WTC11 (cell line): ENCODE measurements around the gene IL16. TPM values are rescaled to one million over a fixed set of nuclear protein-coding genes. Genes with fewer than 3 reads are reported as not detected.

ENCODE experiments used
- ATAC-seq: fragments of 200-7000 bp; cut with Tn5 transposase; 2 replicates; pipeline ENCODE4 v1.10.0; 2021; ENCODE audit warnings: mild to moderate bottlenecking, moderate library complexity
- CTCF ChIA-PET: fragments of 300-600 bp; sonication (Branson Sonifier 250); formaldehyde crosslinking; loops from one replicate; lab custom pipeline; 2021; ENCODE audit warnings: antibody characterized with exemption; lab: Charles Lee
- POLR2A ChIA-PET: fragments of 350-600 bp; sonication (Branson Sonifier 250); formaldehyde crosslinking; loops from one replicate; lab custom pipeline; 2021; ENCODE audit warnings: antibody characterized with exemption; lab: Charles Lee
- DNase-seq: peaks from one replicate; pipeline ENCODE4 v3.0.0; 2021; ENCODE audit warnings: low spot score
- H3K27ac Mint-ChIP-seq: 2 replicates; pipeline ENCODE4 v1.8.0; 2021; ENCODE audit warnings: mixed read lengths
- H3K27me3 Mint-ChIP-seq: 2 replicates; pipeline ENCODE4 v1.8.0; 2021; ENCODE audit warnings: low read depth, mild to moderate bottlenecking, moderate library complexity, mixed read lengths
- H3K36me3 Mint-ChIP-seq: 2 replicates; pipeline ENCODE4 v1.8.0; 2021; ENCODE audit warnings: mixed read lengths
- H3K4me1 Mint-ChIP-seq: 2 replicates; pipeline ENCODE4 v1.8.0; 2022; ENCODE audit warnings: mixed read lengths
- H3K4me3 Mint-ChIP-seq: 2 replicates; pipeline ENCODE4 v1.8.0; 2021; ENCODE audit warnings: mild to moderate bottlenecking, moderate library complexity, mixed read lengths
- H3K9me3 Mint-ChIP-seq: 2 replicates; pipeline ENCODE4 v1.8.0; 2021; ENCODE audit warnings: mixed read lengths
- ARID4B ChIP-seq: sonication (generic); formaldehyde crosslinking; IDR thresholded peaks from 2 replicates; pipeline ENCODE4 v1.8.0; 2023; ENCODE audit warnings: missing genetic modification reagents, mild to moderate bottlenecking, borderline replicate concordance
- ATF6 ChIP-seq: sonication (generic); formaldehyde crosslinking; IDR thresholded peaks from 2 replicates; pipeline ENCODE4 v1.8.1; 2023; ENCODE audit warnings: mild to moderate bottlenecking, missing genetic modification reagents
- CREM ChIP-seq: sonication (generic); formaldehyde crosslinking; IDR thresholded peaks from 2 replicates; pipeline ENCODE4 v1.8.1; 2022; ENCODE audit warnings: mild to moderate bottlenecking, missing genetic modification reagents, moderate library complexity
- E2F1 ChIP-seq: sonication (generic); formaldehyde crosslinking; IDR thresholded peaks from 2 replicates; pipeline ENCODE4 v1.8.0; 2022; ENCODE audit warnings: mild to moderate bottlenecking, missing genetic modification reagents
- ESRRA ChIP-seq: sonication (generic); formaldehyde crosslinking; IDR thresholded peaks from 2 replicates; pipeline ENCODE4 v1.8.1; 2022; ENCODE audit warnings: mild to moderate bottlenecking, missing genetic modification reagents, borderline replicate concordance
- FOXK1 ChIP-seq: sonication (generic); formaldehyde crosslinking; IDR thresholded peaks from 2 replicates; pipeline ENCODE4 v1.8.0; 2022; ENCODE audit warnings: mild to moderate bottlenecking, moderate library complexity, missing genetic modification reagents
- HMGA2 ChIP-seq: fragments of 250-450 bp; sonication (Bioruptor Pico); IDR thresholded peaks from 2 replicates; pipeline ENCODE4 v1.4.0; 2021; ENCODE audit warnings: mild to moderate bottlenecking, moderate library complexity
- HMGXB4 ChIP-seq: sonication (generic); formaldehyde crosslinking; IDR thresholded peaks from 2 replicates; pipeline ENCODE4 v1.8.1; 2023; ENCODE audit warnings: mild to moderate bottlenecking, moderate library complexity, missing genetic modification reagents
- NFE2L1 ChIP-seq: sonication (generic); formaldehyde crosslinking; IDR thresholded peaks from 2 replicates; pipeline ENCODE4 v1.8.1; 2023; ENCODE audit warnings: missing genetic modification reagents
- NR1H2 ChIP-seq: sonication (generic); formaldehyde crosslinking; IDR thresholded peaks from 2 replicates; pipeline ENCODE4 v1.9.0; 2021; ENCODE audit warnings: mild to moderate bottlenecking, moderate library complexity, missing genetic modification reagents
- NR2C2 ChIP-seq: sonication (generic); formaldehyde crosslinking; IDR thresholded peaks from 2 replicates; pipeline ENCODE4 v1.8.0; 2022; ENCODE audit warnings: mild to moderate bottlenecking, missing genetic modification reagents
- PREB ChIP-seq: sonication (generic); formaldehyde crosslinking; IDR thresholded peaks from 2 replicates; pipeline ENCODE4 v1.8.1; 2022; ENCODE audit warnings: mild to moderate bottlenecking, missing genetic modification reagents, moderate library complexity, borderline replicate concordance
- SP1 ChIP-seq: sonication (generic); formaldehyde crosslinking; conservative IDR thresholded peaks from 2 replicates; pipeline ENCODE4 v1.8.1; 2022; ENCODE audit warnings: missing genetic modification reagents
- STAT6 ChIP-seq: sonication (generic); formaldehyde crosslinking; conservative IDR thresholded peaks from 2 replicates; pipeline ENCODE4 v1.8.1; 2023; ENCODE audit warnings: mild to moderate bottlenecking, low read depth, missing genetic modification reagents, moderate library complexity
- USF1 ChIP-seq: sonication (generic); formaldehyde crosslinking; IDR thresholded peaks from 2 replicates; pipeline ENCODE4 v1.8.0; 2022; ENCODE audit warnings: mild to moderate bottlenecking, missing genetic modification reagents
- ZNF138 ChIP-seq: sonication (generic); formaldehyde crosslinking; conservative IDR thresholded peaks from 2 replicates; pipeline ENCODE4 v1.8.1; 2022; ENCODE audit warnings: mild to moderate bottlenecking, moderate library complexity, missing genetic modification reagents
- ZNF281 ChIP-seq: sonication (generic); formaldehyde crosslinking; IDR thresholded peaks from 2 replicates; pipeline ENCODE4 v1.8.0; 2023; ENCODE audit warnings: mild to moderate bottlenecking, missing genetic modification reagents
- total RNA-seq: library from RNA; stranded (reverse); gene quantifications from 3 replicates; pipeline ENCODE4 v1.2.3, GENCODE V29; 2021

IL16 gene
- total RNA-seq, 1 experiment from 2014 or later, result 0.61 TPM

- TF ChIP-seq ZNF281 (CRISPR knock-in tag) (no peak), E2F1 (CRISPR knock-in tag) (no peak), NFE2L1 (CRISPR knock-in tag) (no peak), NR2C2 (CRISPR knock-in tag) (no peak), PREB (CRISPR knock-in tag) (no peak), ZNF138 (CRISPR knock-in tag) (no peak), ATF6 (no peak), SP1 (CRISPR knock-in tag) (no peak), ESRRA (CRISPR knock-in tag) (no peak), FOXK1 (CRISPR knock-in tag) (no peak), NR1H2 (no peak), STAT6 (CRISPR knock-in tag) (no peak), CREM (CRISPR knock-in tag) (no peak)
Observed at GRCh38 chr15:81264072-81264857, 67.6 kb downstream of the IL16 start (continued).

GRCh38 chr15:81265256-81265943, 68.7 kb downstream of the IL16 start:
- ChIA-PET CTCF (interaction anchor here (0.7 to 4.9 kb wide), 110 partner anchors 8 to 919 kb away, joined by 3 to 238 read pairs (median 6); partner anchors contain the start of genes ABHD17C, CEMIP, IL16 and STARD5), POLR2A (no interaction called here)
- DNase-seq (no peak), ATAC-seq (no peak)
- Mint-ChIP-seq H3K4me3 (no peak overlapping the region), H3K27me3 (no peaks in the 10 kb centered on the region), H3K27ac (no peak overlapping the region), H3K9me3 (no peaks in the 10 kb centered on the region), H3K36me3 (no peaks in the 10 kb centered on the region), H3K4me1 (peaks cover 13% of the 10 kb centered on the region)
- TF ChIP-seq USF1 (CRISPR knock-in tag) (no peak), ARID4B (CRISPR knock-in tag) (no peak), HMGA2 (CRISPR knock-in tag) (no peak), HMGXB4 (CRISPR knock-in tag) (no peak)
